Forelimb muscle (tissue), 1 donor: ENCODE results near the gene FBXO45. TPM values are rescaled to one million over a fixed set of nuclear protein-coding genes. Genes with fewer than 3 reads are reported as not detected.
"Not testable (repeated sequence)": the region's sequence is repeated elsewhere in the genome, so short reads cannot be mapped to it uniquely, and the experiment has no call there.

ENCODE experiments used
- DNase-seq: peaks from one replicate; pipeline ENCODE4 v3.0.0-alpha.2; 2013; ENCODE audit warnings: low read depth
- polyA plus RNA-seq: library from polyadenylated mRNA; unstranded; fragments of 120-200 nt; gene quantifications from one replicate; pipeline ENCODE4 v1.2.1, GENCODE V29; 2013; ENCODE audit not compliant: insufficient read length

FBXO45 gene
- polyA plus RNA-seq, 1 donor = 14.5 TPM

DNA sequence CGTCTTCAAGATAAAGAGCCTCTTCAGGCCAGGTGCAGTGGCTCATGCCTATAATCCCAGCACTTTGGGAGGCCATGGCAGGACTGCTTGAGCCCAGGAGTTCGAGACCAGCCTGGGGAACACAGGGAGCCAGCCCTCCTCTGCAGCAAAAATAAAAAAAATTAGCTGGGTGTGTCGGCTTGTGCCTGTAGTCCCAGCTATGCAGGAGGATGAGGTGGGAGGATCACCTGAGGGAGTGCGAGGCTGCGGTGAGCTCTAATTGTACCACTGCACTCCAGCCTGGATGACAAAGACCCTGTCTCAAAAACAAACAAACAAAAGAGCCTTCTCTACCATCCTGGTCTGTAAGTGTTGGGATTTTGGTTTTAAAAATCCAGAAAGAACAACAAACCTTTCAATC lies 11.2 kb upstream of the FBXO45 start:
- no peak for DNase-seq

- DNase-seq = no peak
Observed at GRCh38 chr3:196558476-196558875, 10.0 kb upstream of the FBXO45 start.

- DNase-seq = no peak
Observed at GRCh38 chr3:196559826-196560225, 8.6 kb upstream of the FBXO45 start.

- DNase-seq = no peak
Observed at GRCh38 chr3:196563721-196564225, 4.7 kb upstream of the FBXO45 start.

- DNase-seq = no peak
Observed at GRCh38 chr3:196569003-196569516, 600 bp downstream of the FBXO45 start.

- not testable (repeated sequence) for DNase-seq
Observed at GRCh38 chr3:196570332-196570731, 1.9 kb downstream of the FBXO45 start.

DNA sequence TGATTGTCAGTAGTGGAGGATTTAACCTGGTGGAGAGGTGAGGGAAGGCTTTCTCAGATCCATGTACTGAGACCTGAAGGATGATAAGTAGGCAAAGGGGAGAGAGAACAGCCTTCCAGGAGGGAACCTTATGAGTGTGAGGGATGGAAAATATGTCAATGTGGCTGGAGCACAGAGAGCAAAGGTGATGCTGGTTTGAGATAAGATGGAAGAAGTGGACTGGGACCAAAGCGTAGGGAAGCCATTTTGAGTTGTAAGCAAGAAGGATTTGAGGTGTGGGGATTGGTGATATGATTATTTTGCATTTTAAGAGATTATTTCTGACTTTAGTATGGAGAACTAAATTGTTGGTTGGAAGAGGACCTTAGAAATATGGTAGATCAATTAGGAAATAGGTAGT lies 3.9 kb downstream of the FBXO45 start:
- no peak for DNase-seq

- DNase-seq = no peak
Observed at GRCh38 chr3:196585044-196585757, 16.7 kb downstream of the FBXO45 start.

- no peak for DNase-seq
Observed at GRCh38 chr3:196590279-196590678, 21.8 kb downstream of the FBXO45 start.

DNA sequence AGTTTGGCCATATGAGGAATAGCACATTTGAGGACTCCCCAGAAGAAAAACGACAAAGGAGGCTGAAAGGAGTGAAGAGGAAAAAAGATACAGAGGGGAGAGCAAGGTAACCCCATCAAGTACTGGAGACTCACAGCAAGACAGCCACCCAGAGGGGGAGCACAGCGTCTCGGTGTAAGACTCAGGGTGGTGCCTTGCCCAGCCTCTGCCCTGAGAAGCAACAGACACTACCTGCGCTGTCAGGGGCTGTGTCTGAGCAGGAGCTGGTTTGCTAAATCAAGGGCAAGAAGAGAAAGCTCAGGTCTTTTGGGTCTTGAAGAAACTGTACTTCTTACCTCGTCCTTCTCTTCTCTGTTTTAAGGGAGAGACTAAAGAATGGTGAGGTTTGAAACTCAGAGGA lies 27.9 kb downstream of the FBXO45 start:
- DNase-seq = no peak

DNA sequence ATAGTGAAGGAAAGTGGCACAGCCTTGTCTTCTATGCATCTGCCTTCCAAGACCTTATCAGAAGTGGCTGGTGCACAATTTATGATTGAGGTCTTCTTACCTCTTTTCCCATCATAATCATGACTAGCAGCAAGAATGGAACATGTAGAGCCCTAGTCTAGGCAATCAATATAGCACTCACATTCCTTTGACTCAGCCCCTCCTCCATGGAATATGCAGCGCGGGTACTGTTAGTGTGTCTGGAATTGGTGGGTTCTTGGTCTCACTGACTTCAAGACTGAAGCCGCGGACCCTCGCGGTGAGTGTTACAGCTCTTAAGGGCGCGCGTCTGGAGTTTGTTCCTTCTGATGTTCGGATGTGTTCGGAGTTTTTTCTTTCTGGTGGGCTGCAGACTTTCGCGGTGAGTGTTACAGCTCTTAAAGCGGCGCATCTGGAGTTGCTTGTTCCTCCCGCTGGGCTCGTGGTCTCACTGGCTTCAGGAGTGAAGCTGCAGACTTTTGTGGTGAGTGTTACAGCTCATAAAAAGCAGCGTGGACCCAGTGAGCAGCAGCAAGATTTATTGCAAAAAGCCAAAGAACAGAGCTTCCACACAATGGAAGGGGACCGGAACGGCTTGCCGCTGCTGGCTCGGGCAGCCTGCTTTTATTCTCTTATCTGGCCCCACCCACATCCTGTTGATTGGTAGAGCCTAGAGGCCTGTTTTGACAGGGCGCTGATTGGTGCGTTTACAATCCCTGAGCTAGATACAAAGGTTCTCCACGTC lies 29.7 kb downstream of the FBXO45 start:
- DNase-seq = not testable (repeated sequence)

- no peak for DNase-seq
Observed at GRCh38 chr3:196599734-196600128, 31.3 kb downstream of the FBXO45 start.

DNA sequence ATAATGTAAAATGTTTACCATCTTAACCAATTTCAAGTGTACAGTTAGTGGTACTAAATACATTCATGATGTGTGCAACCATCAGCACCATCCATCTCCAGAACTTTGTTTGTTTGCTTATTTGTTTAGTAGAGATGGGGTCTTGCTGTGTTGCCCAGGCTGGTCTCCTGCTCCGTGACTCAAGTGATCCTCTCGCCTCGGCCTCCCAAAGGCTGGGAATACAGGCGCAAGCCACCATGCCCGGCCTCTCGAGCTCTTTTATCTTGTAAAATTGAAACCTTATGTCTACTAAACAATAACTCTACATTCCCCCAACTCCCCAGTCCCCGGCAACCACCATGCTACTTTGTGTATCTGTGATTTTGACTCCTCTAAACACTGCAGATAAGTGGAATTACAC lies 31.9 kb downstream of the FBXO45 start:
- DNase-seq = no peak

DNA sequence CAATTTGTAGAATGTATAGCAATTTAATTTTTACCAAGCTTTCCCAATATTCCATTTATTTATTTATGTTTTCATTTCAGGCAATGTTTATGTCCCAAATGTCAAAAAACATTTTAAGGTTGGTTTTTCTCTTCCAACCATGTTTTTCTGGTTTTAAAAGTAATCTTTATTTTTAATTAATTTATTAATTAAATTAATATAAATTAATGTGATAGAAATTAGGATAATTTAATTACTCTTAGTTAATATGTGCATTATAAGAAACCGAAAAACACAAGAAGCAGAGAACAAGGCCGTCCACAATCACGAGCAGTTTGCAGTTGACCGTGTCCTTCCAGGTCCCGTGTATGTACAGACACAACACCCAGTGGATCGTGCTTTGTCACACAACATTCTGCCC lies 34.2 kb downstream of the FBXO45 start:
- no peak for DNase-seq

DNA sequence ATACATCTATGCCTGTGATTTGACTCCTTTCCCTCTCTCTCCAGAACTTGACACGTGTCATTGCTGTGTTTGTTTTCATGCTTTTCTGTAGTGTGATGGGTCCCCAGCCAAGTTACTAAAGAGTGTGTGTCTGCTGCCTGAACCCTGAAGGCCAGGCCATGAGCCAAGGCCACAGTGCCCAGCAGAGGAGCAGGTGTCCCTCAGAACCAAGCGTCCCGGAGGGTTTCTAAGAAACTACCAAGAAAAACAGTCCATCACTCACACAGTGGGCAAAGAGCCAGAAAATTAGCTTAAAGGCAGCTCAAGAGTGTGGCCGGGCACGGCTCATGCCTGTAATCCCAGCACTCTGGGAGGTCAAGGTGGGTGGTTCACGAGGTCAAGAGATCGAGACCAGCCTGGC lies 35.2 kb downstream of the FBXO45 start:
- DNase-seq = no peak

GRCh38 chr3:196604548-196604947 lies 36.1 kb downstream of the FBXO45 start:
- no peak for DNase-seq

DNA sequence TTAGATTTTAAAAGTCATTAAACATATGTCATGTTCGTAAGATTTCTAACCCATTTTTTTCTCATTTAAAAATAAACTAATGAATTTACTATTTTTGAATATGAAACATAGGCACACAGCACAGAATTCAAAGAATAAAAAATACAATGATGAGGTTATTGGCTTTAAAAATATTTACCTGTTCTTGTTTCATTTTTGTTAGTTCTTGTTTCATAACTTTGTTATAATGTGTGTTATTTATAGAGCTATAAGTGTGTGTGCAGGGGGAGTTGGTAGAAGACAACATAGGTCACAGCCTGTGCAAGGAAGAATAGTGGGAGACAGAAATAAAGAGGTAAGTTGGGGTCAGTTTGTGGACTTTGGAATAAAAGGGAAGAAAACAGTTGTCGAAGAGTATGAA lies 40.2 kb downstream of the FBXO45 start:
- DNase-seq = no peak

GRCh38 chr3:196609343-196609775 lies 40.9 kb downstream of the FBXO45 start:
- no peak for DNase-seq

GRCh38 chr3:196609805-196610515 lies 41.5 kb downstream of the FBXO45 start:
- no peak for DNase-seq

DNA sequence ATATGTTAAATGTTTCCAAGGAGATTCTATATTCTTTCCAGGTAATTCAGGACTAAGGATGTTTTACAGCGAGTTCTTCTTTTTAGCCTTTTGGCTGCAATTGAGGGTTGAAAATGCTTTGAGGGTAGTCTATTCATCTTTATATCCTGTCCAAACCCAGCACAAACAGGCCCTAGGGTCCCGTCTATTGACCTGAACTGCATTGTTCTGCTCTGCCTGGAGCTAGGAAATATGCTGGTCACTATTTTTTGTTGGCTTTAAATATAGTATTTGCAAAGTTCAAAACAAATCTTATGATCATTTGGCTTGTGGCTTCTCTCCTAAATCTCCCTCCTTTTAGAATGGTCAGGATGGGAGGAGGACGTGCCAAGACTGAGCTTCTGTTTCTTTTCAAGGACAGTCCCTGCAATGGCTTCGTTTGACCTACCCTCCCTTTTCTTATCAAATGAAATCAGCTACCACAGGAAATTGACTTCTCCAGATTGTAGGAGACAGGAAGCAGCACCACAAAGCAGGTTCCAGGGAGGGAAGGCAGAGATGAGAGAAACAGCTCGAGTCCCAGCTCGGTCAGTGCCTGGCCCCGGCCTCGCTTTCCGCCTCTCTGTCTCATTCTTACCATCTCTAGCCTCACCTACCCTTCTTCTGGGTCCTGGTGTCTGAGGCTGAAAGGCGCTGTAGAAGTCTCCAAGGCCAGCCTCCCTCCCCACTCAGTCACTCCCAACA lies 43.5 kb downstream of the FBXO45 start:
- no peak for DNase-seq

GRCh38 chr3:196615234-196615633 lies 46.8 kb downstream of the FBXO45 start:
- DNase-seq = not testable (repeated sequence)

DNA sequence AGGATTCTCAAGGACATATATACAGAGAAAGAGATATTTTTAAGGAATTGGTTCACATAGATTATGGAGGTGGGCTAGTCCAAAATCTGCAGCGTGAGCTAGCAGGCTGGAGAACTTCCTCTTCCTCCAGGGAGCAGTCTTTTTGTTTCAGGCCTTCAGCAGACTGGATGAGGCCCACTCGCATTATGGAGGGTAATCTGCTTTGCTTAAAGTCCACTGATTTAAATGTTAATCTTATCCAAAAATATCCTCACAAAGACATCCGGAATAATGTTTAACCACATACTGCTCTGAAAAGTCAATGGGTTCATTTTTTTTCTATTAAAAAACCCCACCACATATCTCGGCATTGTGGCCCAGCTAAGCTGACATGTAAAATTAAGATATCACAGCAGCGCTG lies 48.8 kb downstream of the FBXO45 start:
- DNase-seq = no peak
